ENCODE results near the gene MEIS1.

MEIS1 gene

DNA sequence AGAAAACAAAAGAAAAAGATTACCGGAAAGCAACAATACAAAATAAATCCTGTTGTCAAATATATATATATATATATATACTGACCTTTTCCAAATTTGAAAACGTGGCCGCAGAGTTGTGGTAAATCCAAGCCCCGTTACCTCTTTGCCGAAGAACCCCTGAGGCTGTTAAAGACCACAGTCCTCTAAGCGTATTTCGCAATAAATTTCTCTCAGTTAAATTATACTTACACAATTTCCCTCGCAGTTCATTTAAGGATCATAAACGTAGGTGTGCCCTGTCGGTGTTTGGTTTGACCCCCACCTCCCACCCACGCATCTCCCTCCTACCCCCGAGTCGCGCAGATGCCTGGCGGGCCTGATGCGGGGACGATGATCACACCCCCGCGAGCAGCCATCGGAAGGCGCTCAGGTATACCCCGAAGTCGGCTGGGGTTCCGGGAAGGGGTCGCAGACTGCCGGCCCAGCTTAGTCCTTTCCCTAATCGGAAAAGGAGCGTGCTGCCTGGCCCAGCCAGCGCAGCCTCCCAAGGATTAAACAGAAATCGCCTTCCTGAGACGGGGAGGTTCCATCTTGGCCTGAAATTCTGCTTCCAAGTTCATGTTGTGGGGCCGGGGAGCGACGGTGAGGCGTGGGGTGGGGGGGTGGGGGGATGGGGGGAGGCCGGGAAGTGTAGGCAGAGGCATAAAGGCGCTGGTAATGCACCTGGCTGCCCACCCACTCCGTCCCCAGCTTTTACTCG lies 2.9 kb upstream of the MEIS1 start:
- DNase-seq (ENCODE audit: low read depth, low spot score) = no peak

DNA sequence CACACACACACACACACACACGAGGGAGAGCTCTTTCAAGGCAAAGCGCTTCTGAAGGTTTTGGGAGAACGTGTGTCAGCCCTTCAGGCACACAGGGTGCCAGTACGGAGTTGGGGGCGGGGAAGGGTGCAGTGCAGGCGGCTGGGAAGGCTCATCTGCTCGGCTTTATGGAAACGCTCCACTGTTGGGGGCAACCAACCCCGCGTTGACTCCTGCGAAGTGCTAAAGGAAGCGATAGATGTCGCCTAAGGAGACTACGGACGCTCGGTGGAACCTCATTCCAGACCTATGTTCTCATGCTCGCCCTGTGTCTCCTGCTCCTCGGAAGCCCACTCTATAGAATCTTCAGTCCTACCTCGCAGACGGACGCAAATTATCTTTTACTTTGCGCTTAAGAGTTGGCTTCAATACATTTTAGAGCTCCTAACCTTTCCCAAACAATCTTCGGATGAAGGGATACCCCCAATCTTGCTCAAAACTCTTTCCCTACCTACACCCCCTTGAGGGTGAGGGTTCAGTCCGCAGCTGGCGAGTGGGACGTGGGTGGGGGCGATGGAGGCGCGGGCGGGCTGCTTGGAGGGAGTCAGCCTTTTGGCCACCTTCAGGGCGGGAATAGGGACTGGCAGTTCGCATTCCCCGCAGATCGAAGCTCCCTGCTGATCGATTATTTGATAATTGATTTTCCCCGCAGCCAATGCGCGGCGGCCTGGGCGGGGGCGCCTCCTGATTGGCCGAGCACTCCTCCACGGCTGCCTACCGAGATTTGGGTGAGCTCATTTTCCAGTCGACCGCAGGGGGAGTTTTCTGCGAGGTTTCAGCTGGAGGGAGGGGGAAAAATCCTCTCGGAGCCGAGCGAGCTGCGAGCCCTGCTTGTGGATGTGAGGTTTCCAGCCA lies 1.9 kb upstream of the MEIS1 start:
- no peak for DNase-seq (ENCODE audit: low read depth, low spot score)

DNA sequence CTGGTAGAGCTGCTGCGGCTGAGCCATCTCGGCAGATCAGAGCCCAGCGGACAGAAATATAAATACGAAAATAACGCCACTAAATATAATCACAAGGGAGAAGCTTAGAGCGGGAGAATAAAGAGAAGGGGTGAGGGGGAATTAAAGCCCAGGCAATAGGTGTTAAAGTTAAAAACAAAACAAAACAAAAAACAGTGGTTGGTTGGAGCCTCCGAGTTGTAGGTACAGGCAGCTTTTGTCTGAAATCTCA lies 1.3 kb upstream of the MEIS1 start:
- DNase-seq (ENCODE audit: low read depth, low spot score) = no peak

GRCh38 chr2:66433945-66434678 lies 813 bp upstream of the MEIS1 start:
- no peak for DNase-seq (ENCODE audit: low read depth, low spot score)

- DNase-seq (ENCODE audit: low read depth, low spot score) = no peak
These were observed 587 bp downstream of the MEIS1 start for GRCh38 chr2:66435549-66435875.

- DNase-seq (ENCODE audit: low read depth, low spot score) = no peak
These were observed 1.0 kb downstream of the MEIS1 start for GRCh38 chr2:66435963-66436362.

DNA sequence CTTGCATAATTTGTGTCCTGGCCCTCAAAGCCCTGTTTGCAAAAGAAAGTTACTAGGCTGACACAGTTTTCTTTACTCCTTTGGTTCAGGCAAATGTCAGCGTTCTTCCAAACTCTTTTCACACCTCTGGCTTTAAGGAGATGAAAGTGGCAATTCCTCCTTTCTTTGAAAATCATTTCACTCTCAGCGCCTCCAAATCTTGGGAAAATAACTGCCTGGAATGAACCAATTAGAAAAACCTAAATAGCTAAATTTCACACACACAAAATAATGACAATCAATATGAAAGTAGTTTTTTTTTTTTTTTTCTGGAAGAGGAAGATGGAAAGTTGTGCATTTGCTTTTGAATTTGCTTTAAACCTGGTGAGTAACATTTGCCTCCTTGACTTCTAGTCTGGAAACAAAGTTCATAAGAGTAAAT lies 1.7 kb downstream of the MEIS1 start:
- DNase-seq (ENCODE audit: low read depth, low spot score) = no peak

DNA sequence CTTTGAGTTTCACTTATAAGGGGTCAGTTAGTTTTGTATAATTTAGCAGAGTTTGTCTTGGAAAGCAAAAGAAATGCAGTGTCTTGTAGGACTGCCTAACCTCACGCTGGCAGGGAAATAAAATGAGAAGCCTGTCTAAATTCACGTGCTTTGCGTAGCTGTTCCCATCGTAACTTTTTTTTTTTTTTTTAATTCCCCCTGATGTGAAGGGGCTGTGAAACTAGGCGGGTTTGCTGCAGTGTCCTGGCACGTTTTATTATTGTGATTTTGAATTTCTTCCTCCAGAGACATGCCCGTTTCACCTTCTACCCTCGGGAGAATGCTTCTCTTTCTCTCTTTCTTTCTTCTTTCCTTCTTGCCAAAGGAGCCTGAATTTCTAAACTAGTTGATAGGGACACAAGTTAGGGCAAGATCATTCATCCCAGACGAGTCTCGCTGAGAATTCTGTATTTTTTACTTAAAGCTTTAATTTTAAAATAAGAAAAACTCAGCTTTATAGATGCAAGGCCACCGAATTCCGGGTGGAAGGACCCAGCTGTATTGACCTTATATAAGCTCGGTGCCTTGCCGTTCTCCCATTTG lies 2.3 kb downstream of the MEIS1 start:
- no peak for DNase-seq (ENCODE audit: low read depth, low spot score)

DNA sequence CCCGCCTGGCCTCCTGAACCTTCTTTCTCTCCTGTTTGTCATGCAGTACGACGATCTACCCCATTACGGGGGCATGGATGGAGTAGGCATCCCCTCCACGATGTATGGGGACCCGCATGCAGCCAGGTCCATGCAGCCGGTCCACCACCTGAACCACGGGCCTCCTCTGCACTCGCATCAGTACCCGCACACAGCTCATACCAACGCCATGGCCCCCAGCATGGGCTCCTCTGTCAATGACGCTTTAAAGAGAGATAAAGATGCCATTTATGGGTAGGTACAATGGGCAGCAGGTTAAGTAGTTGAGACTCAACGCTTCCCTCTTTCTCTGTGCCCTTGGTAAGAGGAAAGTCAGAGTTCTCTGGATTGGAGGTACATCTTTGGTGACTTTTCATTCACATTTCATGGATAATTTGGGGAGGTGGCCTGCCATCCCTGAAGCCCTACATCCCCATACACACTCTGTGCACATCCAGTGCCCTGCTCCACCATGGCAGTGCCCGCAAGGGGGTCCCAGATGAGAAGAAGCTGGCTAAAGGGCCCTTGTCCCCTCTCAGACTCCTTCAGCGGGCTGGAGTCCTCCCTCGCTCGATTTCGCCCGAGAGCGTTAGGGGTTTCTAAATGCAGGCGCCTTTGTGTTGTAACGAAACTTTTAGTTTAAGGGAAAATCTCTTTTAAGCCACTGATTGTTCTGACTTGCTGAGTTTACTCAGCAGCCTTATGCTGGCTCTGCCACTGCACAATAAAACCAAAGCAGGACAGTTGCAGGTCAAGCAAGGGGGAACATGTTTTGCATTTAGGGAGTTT lies 3.0 kb downstream of the MEIS1 start:
- no peak for DNase-seq (ENCODE audit: low read depth, low spot score)

DNA sequence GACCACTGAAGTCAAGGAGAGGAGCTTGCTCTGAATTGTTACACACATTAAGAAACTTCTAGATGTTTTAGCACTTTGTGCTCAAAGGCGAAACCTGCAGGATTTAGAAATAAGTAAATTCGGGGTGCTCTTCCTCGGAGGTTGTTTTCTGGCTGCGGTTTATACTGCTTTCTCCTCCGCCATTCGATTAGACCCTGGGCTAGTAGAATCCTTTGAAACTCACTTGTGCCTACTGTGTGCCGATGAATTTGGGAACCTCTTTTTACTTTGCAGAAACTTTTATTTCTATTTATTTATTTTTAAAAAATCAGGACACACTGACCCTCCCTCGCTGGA lies 3.5 kb downstream of the MEIS1 start:
- no peak for DNase-seq (ENCODE audit: low read depth, low spot score)

DNA sequence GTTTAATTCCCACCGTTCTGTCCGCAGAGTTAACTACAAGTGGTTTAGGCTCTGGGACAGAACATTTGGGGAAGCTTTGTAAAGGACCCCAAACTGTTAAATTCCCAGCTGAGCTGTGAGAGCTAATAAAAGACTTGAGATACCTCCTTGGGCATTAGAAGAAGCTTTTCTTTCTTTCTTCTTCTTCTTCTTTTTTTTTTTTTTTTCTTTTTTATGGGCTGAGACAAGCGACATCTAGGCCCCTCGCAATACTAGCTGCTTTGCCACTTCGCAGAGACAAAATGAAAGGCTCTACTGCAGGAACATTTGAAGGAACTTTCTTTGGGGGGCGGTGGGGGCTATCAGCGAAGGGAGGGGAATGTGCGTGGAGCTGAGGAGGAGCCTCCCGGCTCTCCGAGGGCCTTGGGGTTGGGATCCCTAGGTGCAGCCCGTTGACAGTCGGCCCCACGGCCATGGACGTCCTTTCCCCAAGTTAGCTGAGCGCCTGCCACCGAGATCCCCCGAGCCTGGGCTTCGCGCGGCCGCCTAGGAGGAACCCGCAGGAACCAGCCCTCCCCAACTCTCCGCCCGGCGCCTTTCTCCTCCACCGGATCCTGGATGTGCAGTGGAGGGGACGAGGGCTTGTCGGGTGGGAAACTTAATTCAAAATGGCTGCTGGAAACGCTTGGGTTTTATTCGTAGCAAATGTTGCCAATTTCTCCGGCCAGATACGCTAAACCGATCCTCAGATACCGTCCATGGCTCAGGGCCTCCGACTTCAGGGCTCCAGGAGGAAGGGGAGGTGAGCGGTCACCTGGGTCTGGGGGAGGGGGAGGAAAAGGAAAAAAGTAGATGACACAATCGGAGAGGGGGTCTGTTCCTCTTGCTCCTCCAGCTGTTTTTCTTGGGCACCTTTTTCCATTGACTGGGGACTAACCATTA lies 4.2 kb downstream of the MEIS1 start:
- no peak for DNase-seq (ENCODE audit: low read depth, low spot score)

DNA sequence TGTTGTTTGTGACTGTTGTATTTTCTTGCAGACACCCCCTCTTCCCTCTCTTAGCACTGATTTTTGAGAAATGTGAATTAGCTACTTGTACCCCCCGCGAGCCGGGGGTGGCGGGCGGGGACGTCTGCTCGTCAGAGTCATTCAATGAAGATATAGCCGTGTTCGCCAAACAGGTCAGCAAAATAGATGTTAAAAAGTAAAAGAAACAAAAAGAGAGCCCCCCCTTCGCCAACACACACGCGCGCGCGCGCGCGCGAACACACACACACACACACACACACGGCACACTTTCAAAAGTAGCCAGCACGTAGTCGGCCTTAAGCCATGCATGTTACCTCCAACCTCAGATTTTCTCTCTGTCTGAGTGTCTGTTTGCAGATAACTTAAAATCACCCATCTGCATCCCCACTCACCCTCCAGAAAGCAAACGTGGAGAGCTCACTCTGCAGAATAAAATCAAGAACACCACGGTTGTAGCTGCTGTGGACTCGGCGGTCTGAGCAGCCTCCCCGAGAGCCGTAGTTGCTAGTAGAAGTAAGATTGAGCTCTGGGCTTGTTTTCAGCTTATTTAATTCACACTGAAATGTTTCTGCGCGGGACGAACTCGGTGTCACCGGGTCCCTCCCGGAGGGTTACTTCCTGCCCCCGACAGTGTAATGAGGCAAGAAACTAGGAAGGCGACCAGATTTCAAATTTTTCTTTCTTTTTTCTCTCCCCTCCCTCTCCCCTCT lies 5.1 kb downstream of the MEIS1 start:
- DNase-seq (ENCODE audit: low read depth, low spot score) = no peak

DNA sequence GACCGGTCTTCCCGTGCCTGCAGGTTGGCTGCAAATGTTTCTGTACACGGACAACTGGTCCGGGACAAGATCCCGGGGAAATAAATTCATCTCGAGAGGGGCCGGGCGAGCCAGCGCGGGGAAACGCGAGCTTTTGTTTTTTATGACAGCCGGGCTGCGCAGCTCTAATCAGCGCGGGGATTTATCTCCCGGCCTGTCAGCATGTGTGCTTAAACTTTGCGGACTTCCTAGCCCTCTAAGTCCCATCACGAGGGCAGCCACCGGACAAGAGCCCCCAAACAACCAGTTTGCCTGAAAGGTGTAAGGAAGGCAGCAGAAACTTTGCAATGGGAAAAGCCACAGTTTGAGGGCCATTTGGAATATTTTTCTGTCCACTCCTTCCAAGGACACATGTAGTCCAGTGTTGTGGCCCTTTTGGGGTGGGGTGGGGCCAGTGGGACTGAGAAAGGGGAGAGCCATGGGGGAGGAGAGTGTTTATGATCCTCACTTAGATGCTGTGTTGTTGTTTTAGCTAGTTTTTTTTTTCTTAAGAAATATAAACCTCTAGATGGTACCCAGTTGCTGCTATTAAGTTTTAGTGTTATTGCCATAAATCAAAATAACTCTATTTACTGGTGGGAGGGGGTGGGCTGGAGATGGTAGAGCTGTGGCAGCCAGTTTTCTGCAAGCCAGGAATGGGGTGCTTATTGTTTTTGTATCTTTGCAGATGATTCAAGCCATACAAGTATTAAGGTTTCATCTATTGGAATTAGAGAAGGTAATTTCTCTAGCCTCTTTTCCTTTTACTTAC lies 6.0 kb downstream of the MEIS1 start:
- DNase-seq (ENCODE audit: low read depth, low spot score) = no peak

GRCh38 chr2:66441581-66442320 lies 6.8 kb downstream of the MEIS1 start:
- no peak for DNase-seq (ENCODE audit: low read depth, low spot score)

- DNase-seq (ENCODE audit: low read depth, low spot score) = no peak
These were observed 7.7 kb downstream of the MEIS1 start for GRCh38 chr2:66442516-66443185.

DNA sequence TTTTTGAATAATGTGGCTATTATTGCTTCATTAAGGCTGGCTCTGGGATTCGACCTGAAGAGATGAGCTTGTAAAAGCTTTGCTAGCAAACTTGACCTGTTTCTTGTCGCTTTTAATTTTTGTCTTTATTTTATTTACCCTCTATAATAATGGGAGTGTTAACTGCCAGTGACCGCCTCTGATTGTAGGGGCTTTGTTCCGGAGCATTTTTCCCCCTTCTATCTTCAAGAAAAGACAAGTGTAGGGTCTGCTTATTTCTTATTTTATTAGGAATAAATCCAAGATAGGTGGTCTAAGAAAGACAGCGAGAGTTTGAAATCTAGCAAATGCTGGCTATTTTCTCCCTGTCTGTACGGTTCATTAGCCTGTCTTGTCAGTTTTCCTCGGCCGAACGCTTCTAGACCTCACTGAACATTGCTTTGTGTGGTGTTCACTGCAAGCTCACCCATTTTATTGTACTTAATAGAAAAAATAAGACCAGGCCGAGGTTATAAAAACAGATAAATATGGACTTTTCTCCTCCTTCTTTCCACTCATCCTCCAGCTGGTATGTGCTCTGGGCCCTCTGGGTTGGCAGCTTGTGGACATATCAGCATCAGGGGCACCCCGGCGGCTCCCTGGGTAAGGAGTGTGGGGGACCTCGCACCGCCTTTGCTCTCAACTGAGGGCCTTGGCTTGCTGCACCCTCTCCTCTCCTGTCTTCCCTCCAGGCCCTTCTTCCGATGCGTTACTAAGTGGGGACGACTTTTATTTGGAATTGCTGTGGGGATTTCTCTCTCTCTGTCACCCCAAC lies 8.5 kb downstream of the MEIS1 start:
- DNase-seq (ENCODE audit: low read depth, low spot score) = no peak

All from activated CD4-positive, CD25-positive, alpha-beta regulatory T cell treated with anti-CD3 and anti-CD28 coated beads, Interleukin-2, amount 50 U/mL, for 16 hours (primary cell).